D341Med (cell line): ENCODE results near the gene COA1.
"Not testable (repeated sequence)": the region's sequence is repeated elsewhere in the genome, so short reads cannot be mapped to it uniquely, and the experiment has no call there.

Source experiments
- DNase-seq: peaks from one replicate; pipeline ENCODE4 v3.0.0; 2012; ENCODE audit warnings: low spot score

Gene COA1

DNA sequence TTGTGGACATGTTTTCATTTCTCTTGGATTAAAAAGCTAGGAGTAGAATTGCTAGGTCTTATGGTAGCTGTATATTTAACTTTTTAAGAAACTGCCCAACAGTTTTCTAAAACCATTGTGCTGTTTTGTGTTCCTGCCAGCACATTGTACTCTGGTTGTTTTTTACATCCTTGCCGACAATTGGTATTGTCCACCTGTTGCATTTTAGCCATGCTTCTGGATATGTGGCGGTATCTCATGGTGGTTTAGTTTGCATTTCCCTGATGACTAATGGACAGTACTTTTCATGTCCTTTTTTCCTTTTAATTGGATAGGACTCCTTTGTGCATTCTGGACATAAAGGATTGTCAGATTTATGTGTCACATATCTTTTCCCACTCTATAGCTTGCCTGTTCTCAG is 100.9 kb downstream of the COA1 start:
- DNase-seq, result no peak

DNA sequence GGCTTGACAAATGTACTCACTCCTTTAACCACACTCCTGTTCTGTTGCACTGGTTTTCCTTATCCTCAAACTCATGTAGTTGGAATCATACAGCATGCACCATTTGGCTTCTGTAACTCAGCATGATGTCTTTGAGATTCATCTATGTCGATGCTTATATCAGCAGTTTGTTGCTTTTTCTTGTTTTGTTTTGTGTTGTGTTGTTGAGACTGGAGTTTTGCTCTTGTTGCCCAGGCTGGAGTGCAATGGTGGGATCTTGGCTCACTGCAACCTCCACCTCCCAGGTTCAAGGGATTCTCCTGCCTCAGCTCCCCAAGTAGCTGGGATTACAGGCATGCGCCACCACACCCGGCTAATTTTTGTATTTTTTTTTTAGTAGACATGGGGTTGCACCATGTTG is 101.5 kb downstream of the COA1 start:
- DNase-seq, result not testable (repeated sequence)

DNA sequence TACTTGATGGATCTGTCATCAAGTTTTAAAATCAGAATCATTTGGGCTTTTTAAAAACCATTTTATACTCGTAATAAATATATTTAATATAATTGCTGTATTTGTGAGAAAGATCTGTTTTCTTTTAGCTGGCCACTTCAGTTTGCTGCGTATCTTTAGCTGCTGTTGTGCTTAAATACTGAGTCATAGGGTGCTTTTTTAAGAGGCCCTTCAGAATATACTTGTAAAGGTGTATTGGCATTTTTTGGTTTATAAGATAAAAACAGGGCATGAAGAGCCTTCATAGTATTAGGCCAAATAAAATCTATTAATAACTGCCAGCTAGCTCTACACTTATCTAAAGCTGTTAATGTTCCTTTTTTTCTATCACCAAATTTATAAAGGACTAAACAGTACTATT is 102.6 kb downstream of the COA1 start:
- no peak for DNase-seq

DNA sequence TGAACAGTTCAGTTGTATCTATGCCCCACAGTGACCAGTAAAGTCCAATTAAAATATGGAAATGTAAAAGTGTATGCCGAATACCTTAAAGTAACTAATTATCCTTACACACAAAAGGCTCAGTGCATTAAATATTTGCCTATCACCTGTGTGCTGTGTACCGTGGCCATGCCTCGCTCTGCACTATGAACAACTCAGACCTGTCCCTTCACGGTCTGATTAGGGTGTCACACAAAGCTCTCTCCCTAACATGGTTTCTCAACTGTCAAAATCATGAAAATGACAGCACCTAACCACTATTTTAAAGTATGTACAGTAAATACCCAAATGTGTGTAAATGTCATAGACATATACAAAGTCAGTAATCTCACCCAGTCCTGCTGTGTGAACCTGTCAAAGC is 103.3 kb downstream of the COA1 start:
- no peak for DNase-seq

DNA sequence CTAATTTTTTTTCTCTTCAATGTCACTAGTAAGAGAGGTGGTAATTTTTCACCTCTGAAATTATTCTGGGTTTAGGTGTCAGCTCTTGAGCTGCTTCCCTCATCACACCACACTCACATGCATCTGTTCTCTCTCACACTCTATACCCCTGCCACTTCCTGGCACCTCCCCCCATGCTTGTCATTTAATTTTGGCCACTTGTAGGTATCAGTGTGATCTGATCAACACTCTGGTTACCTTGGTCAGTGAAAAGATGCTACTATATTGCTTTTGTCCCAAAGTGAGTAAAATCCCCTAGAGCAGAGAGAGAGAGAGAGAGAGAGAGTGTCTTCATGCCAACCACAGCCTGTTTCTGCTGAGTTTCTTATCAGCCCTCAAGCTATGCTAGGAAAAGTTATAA is 103.9 kb downstream of the COA1 start:
- DNase-seq, result no peak

DNA sequence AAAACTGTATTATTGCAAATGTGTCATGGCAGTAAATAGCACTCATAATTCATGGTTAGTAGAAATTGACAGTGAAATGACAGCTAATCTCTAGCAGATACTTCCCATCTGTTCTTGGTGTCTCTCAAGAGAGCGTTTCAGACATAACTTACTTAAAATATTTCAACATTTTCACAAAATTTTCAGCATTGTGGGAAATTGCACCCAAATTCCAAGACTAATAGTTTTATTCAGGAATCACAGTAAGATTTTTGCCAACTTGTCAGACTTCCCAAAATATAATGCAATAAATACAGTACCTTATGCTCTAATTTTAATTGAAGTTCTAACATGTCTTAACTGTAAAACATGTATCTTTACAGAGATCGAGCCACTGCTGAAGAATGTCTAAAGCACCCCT is 105.2 kb downstream of the COA1 start:
- no peak for DNase-seq

DNA sequence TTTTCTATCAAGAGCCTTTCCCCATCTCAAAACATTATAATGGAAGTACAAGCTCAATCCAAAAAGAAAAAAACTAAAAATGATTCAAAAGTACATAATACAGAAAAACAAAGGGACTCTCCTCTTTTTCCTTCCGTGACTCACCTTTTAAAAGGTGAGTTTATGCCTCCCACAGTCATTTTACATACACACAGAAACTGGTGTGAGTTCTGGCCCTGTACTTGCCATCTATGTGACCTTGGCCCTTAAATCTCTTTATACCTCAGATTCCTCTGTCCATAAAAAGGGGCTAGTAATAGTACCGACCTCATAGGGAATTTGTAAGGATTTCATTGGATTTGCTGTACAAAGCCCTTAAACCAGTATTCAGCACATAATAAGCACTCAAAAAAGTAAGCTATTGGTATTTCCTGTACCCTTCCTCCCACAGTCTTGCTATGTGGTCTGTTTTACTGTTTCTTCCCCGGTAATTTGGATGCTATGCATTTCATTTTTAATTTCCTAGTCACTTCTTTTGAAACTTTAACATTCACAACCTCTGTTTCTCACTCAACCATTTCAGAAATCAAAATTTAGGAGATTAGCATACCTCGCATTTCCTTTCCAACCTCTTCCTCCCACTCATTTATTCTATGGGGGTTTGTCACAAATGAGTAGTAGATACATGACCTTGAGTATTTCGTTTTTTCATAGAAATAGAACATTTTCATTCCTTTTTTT is 107.4 kb downstream of the COA1 start:
- DNase-seq, result no peak

DNA sequence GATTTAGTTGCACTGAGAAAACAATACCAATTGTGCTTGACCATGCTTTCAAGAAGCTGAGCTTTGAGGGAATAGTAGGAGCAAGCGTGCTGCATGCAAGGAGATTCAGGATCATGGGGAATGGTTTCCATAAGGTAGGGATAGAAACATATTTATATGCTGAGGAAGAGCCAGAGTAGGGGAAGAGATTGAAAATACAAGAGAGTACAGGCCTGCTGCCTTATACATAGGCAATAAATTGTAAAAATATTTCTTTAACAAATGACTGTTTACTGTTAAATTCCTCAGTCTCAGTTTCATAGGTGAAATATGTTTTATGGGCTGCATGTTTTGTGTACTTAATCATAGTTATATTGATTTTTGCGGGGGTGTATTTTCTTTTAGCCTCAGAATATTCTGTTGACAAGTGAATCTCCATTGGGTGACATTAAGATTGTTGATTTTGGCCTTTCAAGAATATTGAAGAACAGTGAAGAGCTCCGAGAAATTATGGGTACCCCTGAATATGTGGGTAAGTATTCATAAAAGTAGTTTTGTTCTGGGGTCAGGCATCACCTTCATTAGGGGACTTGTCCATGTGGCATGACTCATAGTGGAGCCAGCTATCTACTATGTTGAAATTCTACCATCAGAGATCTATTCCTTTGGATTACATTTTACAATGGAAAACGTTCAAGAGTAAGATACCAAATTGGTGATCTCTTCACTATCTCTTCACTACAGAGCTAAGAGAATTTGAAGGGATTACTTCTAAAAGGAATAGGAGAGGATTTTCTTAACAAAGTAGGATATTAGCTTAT is 109.9 kb downstream of the COA1 start:
- no peak for DNase-seq

DNA sequence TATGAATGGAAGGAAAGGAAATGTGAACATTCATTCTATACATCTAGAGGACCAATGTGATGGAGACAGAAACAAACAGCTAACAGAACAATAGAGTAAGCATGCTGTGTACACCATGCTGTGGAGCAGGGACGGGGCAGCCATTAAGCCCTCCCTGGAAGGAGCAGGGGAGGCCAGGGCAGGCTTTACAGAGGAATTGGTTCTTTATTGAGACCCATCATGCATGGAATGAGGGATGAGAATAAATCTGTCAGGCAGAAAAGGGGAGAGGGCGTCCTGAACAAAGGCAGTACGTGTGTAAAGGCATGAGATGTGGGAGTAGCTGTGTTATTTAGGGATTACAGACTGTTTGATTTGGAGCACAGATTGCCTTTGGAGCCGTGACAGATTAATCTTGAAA is 111.2 kb downstream of the COA1 start:
- DNase-seq, result no peak

DNA sequence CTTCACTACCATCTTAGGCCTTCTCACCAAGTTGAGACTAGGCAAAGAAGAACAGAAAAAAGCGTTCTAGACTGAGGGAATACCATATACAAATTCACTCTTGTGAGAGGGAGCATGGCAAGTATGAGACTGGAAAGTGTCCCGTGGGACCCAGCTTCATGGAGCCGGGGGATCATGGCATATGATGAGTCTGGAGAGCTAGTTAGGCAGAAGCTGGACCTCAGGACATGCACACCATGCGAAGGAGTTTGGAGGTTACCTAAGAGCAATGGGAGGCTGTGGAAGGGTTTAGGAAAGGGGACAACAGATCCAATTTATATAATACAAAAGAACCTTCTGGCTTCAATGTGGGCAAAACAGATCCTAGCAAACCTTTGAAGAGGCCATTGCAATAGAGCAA is 112.3 kb downstream of the COA1 start:
- DNase-seq, result no peak

DNA sequence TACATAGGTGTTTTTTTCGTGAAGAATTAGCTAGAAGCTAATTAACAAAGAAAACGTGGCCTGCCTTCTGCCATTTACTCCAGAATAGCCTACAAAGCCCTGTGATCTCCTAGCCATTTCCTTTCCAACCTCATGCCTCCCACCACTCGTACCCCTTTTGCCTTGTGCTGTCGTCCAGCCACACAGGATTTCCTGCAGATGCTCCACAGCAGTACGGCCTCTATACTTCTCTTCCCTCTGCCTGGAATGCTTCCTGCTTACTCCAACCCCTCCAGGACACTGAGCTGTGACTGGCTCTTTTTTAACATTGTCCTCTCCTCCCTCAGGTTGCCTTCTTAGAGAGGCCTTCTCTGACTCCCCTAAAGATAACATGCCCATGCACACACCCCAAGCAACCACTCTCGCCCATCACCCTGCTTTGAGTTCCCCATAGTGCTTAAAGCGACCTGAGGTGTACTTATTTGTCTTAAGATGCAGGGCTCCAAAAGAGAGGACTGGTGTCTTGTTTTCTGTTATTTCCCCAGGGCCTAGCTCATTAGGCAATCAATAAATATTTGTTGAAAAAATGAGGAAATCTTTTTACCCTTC is 113.7 kb downstream of the COA1 start:
- DNase-seq, result no peak

DNA sequence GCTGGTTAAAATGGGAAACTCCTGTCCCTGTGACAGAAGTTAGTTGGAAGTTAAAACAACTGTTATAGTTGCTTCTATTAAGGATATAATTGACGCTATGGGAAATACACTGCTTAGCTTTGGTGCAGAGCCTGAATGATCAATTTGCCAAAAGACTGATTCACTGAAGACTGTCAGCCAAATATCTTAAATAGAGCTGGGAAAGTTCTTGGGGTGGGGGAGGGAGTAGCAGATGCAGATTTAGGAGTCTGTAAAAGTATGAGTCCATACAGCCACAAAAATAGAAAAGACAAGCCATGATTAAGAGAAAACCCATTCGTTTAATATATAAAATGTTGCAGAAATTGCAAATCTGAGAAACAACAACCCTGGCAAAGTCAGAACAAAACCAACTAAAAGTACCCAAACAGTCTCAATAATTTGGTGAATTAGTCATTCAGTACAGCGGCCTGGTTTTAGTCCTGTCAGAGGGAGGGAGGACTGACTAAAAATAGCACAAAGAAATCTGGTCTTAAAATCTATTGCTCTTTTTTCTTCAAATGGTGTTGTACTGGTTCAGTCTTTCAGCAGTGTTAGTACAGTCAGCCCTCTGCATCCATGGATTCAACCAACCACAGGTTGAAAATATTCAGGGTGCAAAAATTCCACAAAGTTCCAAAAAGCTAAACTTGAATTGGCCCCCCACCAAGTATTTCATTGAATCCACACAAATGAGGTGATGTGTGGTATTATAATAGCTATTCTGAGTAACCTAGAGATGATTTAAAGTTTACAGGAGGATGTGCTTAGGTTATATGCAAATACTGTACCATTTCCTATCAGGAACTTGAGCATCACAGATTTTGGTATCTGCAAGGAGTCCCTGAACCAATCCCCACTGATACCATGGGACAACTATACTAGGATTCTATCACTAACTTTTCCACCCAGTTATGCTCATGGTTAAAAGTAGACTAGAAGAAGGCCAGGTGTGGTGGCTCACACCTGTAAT is 116.4 kb downstream of the COA1 start:
- no peak for DNase-seq

DNA sequence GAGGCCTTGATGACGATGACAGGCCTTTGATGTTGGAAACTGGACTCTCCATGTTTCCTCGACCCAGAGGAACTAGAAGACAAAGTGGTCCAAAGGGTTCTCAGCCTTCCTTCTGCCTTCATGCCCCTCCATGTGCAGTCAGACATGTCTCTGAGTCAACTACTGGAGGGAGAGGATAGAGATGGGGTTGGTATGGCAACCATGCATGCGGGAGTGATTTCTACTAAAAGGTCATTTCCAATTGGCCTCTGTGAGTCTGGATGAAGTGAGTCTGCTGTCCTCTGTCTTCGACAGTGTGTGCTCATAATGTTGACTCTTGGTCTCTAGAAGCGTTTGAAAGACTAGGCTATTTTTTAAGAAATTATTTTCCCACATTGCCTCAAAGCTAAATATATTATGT is 117.2 kb downstream of the COA1 start:
- DNase-seq, result no peak

DNA sequence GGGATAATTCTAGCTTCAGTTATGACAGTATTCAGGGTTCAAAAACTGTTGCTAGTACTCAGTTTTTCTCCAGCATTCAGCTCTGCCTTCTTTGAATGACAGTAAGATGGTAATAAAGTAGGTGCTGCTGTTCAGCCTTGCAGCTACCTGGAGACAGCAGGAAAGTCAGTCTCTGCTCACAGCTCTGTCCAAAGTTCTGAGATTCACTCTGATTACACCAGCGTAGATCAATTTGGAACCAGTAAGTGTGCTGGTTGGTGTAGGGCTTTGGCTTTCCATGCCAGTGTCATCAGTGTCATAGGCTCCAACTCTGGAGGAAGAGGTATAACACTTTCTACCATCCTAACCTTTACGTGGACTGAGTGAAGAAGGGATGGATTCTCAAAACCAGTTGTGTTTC is 120.2 kb downstream of the COA1 start:
- no peak for DNase-seq

DNA sequence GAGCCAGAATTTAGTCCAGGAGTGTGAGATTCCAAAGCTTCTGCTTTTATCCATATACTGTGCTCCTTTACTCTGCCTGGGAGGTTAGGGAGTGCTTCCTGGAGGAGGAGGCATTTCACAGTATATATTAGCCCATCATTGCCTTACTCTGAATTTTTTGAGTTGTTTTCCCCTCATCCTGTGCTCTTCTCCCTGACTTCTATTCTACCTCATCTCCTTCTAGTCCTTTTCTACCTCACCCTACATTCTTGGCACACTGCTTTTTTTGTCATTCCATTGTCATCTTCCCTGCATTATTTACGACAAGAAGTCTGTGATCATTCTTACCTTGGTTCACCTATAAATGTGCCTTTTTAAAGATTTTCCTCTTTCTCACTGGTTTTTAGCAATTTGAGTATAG is 125.1 kb downstream of the COA1 start:
- no peak for DNase-seq

DNA sequence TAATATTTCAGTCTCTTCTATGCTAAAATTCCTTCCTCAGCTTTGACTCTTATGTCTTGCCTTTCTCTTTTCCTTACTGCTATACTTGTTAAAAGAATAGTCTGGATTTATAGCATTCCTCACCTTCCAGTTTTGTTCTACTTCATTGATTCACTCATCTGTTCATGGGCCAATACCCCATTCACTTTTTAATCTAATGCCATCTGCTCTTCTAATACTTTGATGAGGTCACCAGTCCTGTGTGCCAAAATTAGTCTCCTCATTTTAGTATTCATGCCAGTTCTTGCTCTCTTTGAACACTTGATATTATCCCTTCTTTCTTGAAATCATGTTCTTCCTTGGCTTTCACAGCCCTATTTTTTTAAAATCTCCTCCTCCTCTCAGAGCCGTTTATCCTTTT is 127.1 kb downstream of the COA1 start:
- no peak for DNase-seq

DNA sequence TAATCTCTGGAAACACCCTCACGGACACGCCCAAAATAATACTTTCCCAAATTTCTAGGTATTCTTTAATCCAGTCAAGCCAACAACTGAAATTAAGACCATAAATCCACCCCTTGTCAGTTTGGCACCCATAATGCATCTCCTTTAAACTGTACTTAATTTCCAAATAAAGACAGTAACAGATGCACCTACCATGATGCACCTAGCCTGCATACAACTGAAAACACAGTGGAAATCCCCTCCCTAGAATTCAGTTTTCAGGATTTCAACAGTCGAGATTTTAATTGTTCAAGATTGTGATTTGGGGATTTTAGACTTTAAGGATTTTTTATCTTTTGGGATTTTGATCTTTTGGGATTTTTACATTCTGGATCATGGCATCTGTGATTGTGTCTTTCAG is 129.3 kb downstream of the COA1 start:
- no peak for DNase-seq

DNA sequence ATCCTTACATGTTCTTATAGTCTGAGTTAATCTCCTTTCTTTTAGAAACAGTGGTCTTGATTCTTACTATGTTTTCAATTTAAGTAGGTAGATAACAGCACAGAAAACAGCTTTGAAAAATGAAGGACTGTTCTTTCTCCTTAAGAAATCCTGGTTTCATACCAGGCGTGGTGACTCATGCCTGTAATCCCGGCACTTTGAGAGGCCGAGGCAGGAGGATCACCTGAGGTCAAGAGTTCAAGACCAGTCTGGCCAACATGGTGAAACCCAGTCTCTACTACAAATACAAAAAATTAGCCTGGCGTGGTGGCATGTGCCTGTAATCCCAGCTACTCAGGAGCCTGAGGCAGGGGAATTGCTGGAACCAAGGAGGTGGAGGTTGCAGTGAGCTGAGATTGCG is 132.9 kb downstream of the COA1 start:
- DNase-seq, result not testable (repeated sequence)

DNA sequence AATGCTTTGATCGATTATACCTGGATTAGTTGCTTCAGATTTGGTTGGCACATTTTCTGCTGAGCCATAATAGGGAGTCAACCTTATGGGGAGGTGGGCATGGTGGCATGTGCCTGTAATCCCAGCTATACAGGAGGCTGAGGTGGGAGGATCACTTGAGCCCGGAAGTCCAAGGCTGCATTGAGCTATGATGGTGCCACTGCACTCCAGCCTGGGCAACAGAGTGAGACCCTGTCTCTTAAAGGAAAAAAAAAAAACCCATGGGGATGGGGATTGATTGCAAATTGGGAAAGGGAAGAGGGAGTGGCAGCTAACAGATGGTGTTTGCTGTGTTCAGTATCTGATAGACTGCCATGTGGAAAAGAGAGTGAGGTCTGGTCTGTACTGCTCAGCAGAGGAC is 135.3 kb downstream of the COA1 start:
- no peak for DNase-seq

DNA sequence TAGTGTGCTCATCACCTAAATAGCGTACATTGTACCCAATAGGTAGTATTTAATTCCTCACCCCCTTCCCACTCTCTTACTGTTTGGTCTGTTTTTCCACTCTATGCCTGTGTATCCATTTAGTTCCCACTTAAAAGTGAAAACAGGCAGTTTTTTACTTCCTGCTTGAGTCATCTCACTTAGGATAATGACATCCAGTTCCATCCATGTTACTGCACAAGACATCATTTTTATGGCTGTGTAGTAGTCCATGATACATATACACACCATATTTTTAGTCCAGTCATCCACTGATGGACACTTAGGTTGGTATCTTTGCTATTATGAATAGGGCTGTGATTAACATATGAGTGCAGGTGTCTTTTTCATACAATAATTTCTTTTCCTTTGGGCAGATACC is 136.3 kb downstream of the COA1 start:
- DNase-seq, result no peak

DNA sequence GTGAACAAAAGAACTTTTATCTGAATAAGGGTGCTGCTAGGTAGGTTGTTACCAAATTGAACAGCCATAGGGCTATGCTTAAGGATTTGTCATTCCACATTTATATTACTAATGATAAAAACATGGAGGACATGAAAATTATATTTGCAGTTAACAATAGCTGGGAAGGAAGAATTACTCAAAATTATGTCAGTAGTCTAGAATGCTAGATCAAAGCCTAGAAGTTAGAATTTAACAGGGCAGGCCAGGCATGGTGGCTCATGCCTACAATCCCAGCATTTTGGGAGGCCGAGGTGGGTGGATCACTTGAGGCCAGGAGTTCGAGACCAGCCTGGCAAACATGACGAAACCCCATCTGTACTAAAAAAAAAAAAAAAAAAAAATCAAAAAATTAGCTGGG is 137.0 kb downstream of the COA1 start:
- DNase-seq, result no peak

DNA sequence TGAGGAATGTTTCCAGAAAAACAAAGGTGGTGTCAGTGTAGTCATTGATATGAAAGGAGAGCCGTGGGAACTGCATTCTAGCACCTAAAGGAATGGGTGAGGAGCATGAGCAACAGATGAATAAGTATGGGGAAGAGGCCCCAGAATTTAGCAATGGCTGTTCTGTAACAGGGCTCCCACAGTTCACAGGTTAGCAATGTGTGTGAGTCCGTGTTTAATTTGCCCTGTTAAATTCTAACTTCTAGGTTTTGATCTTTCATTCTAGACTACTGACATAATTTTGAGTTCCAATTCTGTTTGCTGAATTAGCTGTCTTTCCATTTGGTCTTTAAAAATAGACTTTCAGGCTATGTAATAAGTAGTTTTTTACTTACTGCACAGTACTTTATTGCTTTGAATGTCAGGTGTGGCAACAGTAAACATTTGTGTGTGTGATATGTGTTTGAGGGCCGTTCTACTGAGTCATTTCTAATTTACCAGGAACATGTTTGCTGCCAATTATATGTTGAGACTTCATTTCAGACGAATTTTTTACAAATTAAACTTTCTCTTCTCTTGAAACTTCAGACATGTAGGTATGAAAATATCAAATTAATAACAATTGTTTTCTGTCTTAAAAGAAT is 137.7 kb downstream of the COA1 start:
- DNase-seq, result no peak
